NCI-H2029 treated with DMSO at 0.1 percent for 48 hours (cell line): ENCODE results near the gene HIP1R.
A peak's percentile ranks its signal among the peaks of the same experiment; 100 is the strongest.

ENCODE experiments used
- DNase-seq: peaks from one replicate; lab custom pipeline; 2025; lab: John Stamatoyannopoulos, UW

The HIP1R gene

GRCh38 chr12:122830517-122831214 is 4.6 kb upstream of the HIP1R start:
- no peak for DNase-seq

GRCh38 chr12:122834104-122834920 is 945 bp upstream of the HIP1R start:
- peak; percentile 42 for DNase-seq

- DNase-seq: no peak
Observed at GRCh38 chr12:122835750-122836026, 431 bp downstream of the HIP1R start.

GRCh38 chr12:122836027-122836921 is 1.0 kb downstream of the HIP1R start:
- no peak for DNase-seq

- no peak for DNase-seq
Observed at GRCh38 chr12:122837306-122838265, 2.3 kb downstream of the HIP1R start.

GRCh38 chr12:122838841-122839240 is 3.6 kb downstream of the HIP1R start:
- no peak for DNase-seq

GRCh38 chr12:122839907-122840554 is 4.8 kb downstream of the HIP1R start:
- no peak for DNase-seq

GRCh38 chr12:122840580-122841513 is 5.6 kb downstream of the HIP1R start:
- no peak for DNase-seq

- no peak for DNase-seq
Observed at GRCh38 chr12:122841544-122842321, 6.5 kb downstream of the HIP1R start.

- no peak for DNase-seq
Observed at GRCh38 chr12:122842505-122843405, 7.5 kb downstream of the HIP1R start.

GRCh38 chr12:122843455-122843854 is 8.2 kb downstream of the HIP1R start:
- DNase-seq: no peak

- no peak for DNase-seq
Observed at GRCh38 chr12:122844366-122844971, 9.2 kb downstream of the HIP1R start.

GRCh38 chr12:122845041-122845864 is 10.0 kb downstream of the HIP1R start:
- no peak for DNase-seq

GRCh38 chr12:122845865-122846621 is 10.8 kb downstream of the HIP1R start:
- no peak for DNase-seq

- DNase-seq: no peak
Observed at GRCh38 chr12:122846622-122847515, 11.6 kb downstream of the HIP1R start.
